ENCODE measurements around the gene KIR3DL1.

GRCh38 chr19:54806516-54806838 is 9.8 kb upstream of the KIR3DL1 start:
- TF ChIP-seq CTCF (conservative IDR thresholded peaks at IDR 0.05; ENCODE audit: low read length), result no peak
- no peak for TF ChIP-seq EZH2phosphoT487 (IDR thresholded peaks at IDR 0.05; ENCODE audit: borderline replicate concordance, low read depth, low read length)
